Measurements from ENCODE around the gene MAN2C1. TPM values are rescaled to one million over a fixed set of nuclear protein-coding genes. Genes with fewer than 3 reads are reported as not detected.
"Not testable (repeated sequence)": the region's sequence is repeated elsewhere in the genome, so short reads cannot be mapped to it uniquely, and the experiment has no call there.

MAN2C1 gene
- total and polyA plus RNA-seq, 2 experiments from 2014 or later: 53.0 to 110 TPM

GRCh38 chr15:75313116-75313845, 55.1 kb downstream of the MAN2C1 start:
- in situ Hi-C loops (cut with MboI): no loop called here
- TF ChIP-seq EZH2 (IDR thresholded peaks at IDR 0.05; ENCODE audit: insufficient read depth, poor library complexity, severe bottlenecking): no peak
- no peak for TF ChIP-seq EZH2phosphoT487 (IDR thresholded peaks at IDR 0.05; ENCODE audit: insufficient read depth, low read depth)
- Histone ChIP-seq H4K20me1 (ENCODE audit: insufficient read depth) (no peaks in the 10 kb centered on the region), H3K27ac (no peak overlapping the region), H3K4me2 (ENCODE audit: unreplicated experiment) (no peak overlapping the region), H3K36me3 (ENCODE audit: low read depth) (no peaks in the 10 kb centered on the region), H3K79me2 (ENCODE audit: insufficient read depth) (no peaks in the 10 kb centered on the region), H3K4me3 (no peak overlapping the region), H3K9me2 (ENCODE audit: insufficient read depth) (no peaks in the 10 kb centered on the region), H3K9ac (no peak overlapping the region), H3K4me1 (ENCODE audit: insufficient read depth) (no peaks in the 10 kb centered on the region; the same call in 1 of the 2 replicates), H3K9me3 (ENCODE audit: low read depth) (no peaks in the 10 kb centered on the region), H3F3A (ENCODE audit: insufficient read depth) (no peaks in the 10 kb centered on the region), H3K27me3 (replicated peaks; ENCODE audit: insufficient read depth) (peaks cover 17% of the 10 kb centered on the region), H2AFZ (no peak overlapping the region)
- DNase-seq: no peak
- 78 to 82% methylated on average over 13 of the region's 13 CpGs for WGBS, 2 experiments (ENCODE audit: low coverage in 1 of 2, low lambda C conversion rate in 2 of 2, missing lambda C conversion rate in 2 of 2)

DNA sequence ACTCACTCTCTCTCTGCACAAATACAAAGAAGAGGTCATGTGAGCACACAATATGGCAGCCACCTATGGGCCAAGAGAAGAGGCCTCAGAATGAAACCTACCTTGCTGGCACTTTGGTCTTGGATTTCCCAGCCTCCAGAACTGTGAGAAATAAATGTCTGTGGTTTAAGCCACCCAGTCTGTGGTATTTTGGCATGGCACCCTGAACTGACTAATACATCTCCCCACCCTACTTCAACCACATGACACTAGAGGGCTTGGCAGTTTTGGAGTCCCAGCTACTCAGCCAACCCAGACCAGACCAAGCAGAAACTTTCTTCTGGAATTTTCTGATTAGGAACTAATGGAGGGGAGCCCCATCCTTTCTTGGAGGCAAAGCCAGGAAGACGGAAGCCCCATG, 55.9 kb downstream of the MAN2C1 start:
- peak; percentile 74 for DNase-seq
- H3K79me2 ChIP-seq (ENCODE audit: insufficient read depth); H2AFZ ChIP-seq; H3K4me2 ChIP-seq (ENCODE audit: unreplicated experiment); in situ Hi-C loops (cut with MboI); H3K9ac ChIP-seq; H3F3A ChIP-seq (ENCODE audit: insufficient read depth); H3K4me1 ChIP-seq (ENCODE audit: insufficient read depth); H3K9me3 ChIP-seq (ENCODE audit: low read depth); H4K20me1 ChIP-seq (ENCODE audit: insufficient read depth); H3K36me3 ChIP-seq (ENCODE audit: low read depth); H3K9me2 ChIP-seq (ENCODE audit: insufficient read depth); H3K4me3 ChIP-seq: not testable (repeated sequence)
- peaks cover 24% of the 10 kb centered on the region for H3K27me3 ChIP-seq (replicated peaks; ENCODE audit: insufficient read depth)
- peak overlapping the region; percentile 23; the same call in 1 of the 2 replicates for H3K27ac ChIP-seq
- 25 to 50% methylated on average over 1 of the region's 1 CpG for WGBS, 2 experiments (ENCODE audit: low coverage in 1 of 2, low lambda C conversion rate in 2 of 2, missing lambda C conversion rate in 2 of 2)

DNA sequence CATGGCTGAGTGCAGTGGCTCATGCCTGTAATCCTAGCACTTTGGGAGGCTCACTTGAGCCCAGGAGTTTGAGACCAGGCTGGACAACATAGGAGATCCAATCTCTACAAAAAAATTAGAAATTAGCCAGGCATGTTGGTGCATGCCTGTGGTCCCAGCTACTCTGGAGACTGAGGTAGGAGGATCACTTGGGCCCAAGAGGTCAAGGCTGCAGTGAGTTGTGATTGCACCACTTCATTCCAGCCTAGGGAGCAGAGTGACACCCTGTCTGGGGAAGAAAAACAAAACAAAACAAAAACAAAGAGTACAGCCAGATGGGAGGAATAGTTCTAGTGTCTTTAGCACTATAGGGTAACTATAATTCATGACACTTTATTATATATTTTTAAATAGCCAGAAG, 58.7 kb downstream of the MAN2C1 start:
- Histone ChIP-seq H3K27me3 (replicated peaks; ENCODE audit: insufficient read depth) (peaks cover 43% of the 10 kb centered on the region), H3K4me1 (ENCODE audit: insufficient read depth) (no peaks in the 10 kb centered on the region; the same call in 1 of the 2 replicates), H3K9ac (no peak overlapping the region), H4K20me1 (ENCODE audit: insufficient read depth) (no peaks in the 10 kb centered on the region), H3K9me2 (ENCODE audit: insufficient read depth) (no peaks in the 10 kb centered on the region), H3K9me3 (ENCODE audit: low read depth) (no peaks in the 10 kb centered on the region), H3K79me2 (ENCODE audit: insufficient read depth) (no peaks in the 10 kb centered on the region), H3K4me2 (ENCODE audit: unreplicated experiment) (no peak overlapping the region), H3K4me3 (no peak overlapping the region), H2AFZ (no peak overlapping the region), H3K36me3 (ENCODE audit: low read depth) (no peaks in the 10 kb centered on the region), H3K27ac (no peak overlapping the region), H3F3A (ENCODE audit: insufficient read depth) (no peaks in the 10 kb centered on the region)
- in situ Hi-C loops (cut with MboI): no loop called here
- TF ChIP-seq EZH2 (IDR thresholded peaks at IDR 0.05; ENCODE audit: insufficient read depth, poor library complexity, severe bottlenecking): no peak
- TF ChIP-seq EZH2phosphoT487 (IDR thresholded peaks at IDR 0.05; ENCODE audit: insufficient read depth, low read depth): no peak
- DNase-seq: peak; percentile 32

- in situ Hi-C loops (cut with MboI): no loop called here
- Histone ChIP-seq H3K9ac (no peak overlapping the region), H3F3A (ENCODE audit: insufficient read depth) (no peaks in the 10 kb centered on the region), H3K9me2 (ENCODE audit: insufficient read depth) (no peaks in the 10 kb centered on the region), H4K20me1 (ENCODE audit: insufficient read depth) (no peaks in the 10 kb centered on the region), H3K4me1 (ENCODE audit: insufficient read depth) (no peaks in the 10 kb centered on the region; the same call in 1 of the 2 replicates), H3K27me3 (replicated peaks; ENCODE audit: insufficient read depth) (peaks cover 49% of the 10 kb centered on the region), H3K9me3 (ENCODE audit: low read depth) (no peaks in the 10 kb centered on the region), H2AFZ (no peak overlapping the region), H3K36me3 (ENCODE audit: low read depth) (no peaks in the 10 kb centered on the region), H3K4me2 (ENCODE audit: unreplicated experiment) (no peak overlapping the region), H3K4me3 (no peak overlapping the region), H3K79me2 (ENCODE audit: insufficient read depth) (no peaks in the 10 kb centered on the region), H3K27ac (no peak overlapping the region)
- peak; percentile 41 for DNase-seq
- TF ChIP-seq EZH2 (IDR thresholded peaks at IDR 0.05; ENCODE audit: insufficient read depth, poor library complexity, severe bottlenecking) (no peak), EZH2phosphoT487 (IDR thresholded peaks at IDR 0.05; ENCODE audit: insufficient read depth, low read depth) (no peak)
- WGBS, 2 experiments (ENCODE audit: low coverage in 1 of 2, low lambda C conversion rate in 2 of 2, missing lambda C conversion rate in 2 of 2): 35 to 38% methylated on average over 15 of the region's 15 CpGs
Observed at GRCh38 chr15:75307778-75308390, 60.5 kb downstream of the MAN2C1 start.

All from GM23248 (cell line).